BE2C (cell line): Measurements from ENCODE around the gene EIF4EBP2.

ENCODE experiments used
- DNase-seq: peaks from one replicate; pipeline ENCODE4 v3.0.0-alpha.2; 2020
- H3K27me3 ChIP-seq: fragments of 250-450 bp; sonication (Bioruptor Pico); 2 replicates; pipeline ENCODE4 v1.5.1; 2020; ENCODE audit warnings: mild to moderate bottlenecking
- H3K36me3 ChIP-seq: fragments of 250-450 bp; sonication (Bioruptor Pico); 2 replicates; pipeline ENCODE4 v1.5.1; 2020; ENCODE audit warnings: mild to moderate bottlenecking
- H3K4me1 ChIP-seq: fragments of 250-450 bp; sonication (Bioruptor Pico); 2 replicates; pipeline ENCODE4 v1.5.1; 2020
- H3K4me3 ChIP-seq: 2 replicates; pipeline ENCODE4 v1.5.1; 2011; ENCODE audit warnings: low read depth, low read length
- H3K9me3 ChIP-seq: fragments of 250-450 bp; sonication (Bioruptor Pico); 2 replicates; pipeline ENCODE4 v1.5.1; 2020
- CTCF ChIP-seq: IDR thresholded peaks from 2 replicates; pipeline ENCODE4 v1.5.1; 2012; ENCODE audit warnings: mild to moderate bottlenecking, low read depth, low read length

Gene EIF4EBP2

DNA sequence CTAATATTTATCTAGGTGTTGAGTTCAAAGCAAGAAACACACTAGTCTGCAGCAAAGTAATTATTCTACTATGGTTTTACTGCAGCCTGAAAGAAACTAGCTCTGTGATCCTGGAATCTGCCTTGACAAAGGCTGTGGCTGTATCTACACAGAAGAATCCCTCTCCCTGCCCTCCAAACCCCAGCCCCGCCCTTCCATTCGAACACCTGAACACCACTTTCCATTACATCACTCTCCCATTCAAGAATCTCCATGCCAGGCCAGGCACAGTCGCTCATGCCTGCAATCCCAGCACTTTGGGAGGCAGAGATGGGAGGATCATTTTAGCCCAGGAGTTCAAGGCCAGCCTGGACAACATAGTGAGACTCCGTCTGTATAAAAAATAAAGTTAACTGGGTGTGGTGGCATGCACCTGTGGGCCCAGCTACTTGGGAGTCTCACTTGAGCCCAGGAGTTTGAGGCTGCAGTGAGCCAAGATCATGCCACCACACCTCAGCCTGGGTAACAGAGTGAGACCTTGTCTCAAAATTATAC is 44.9 kb upstream of the EIF4EBP2 start:
- H3K9me3 ChIP-seq, result no peaks in the 10 kb centered on the region
- H3K4me1 ChIP-seq, result peaks cover 24% of the 10 kb centered on the region
- TF ChIP-seq CTCF, result no peak
- H3K36me3 ChIP-seq, result no peaks in the 10 kb centered on the region
- no peak for DNase-seq
- no peak overlapping the region for H3K4me3 ChIP-seq
- H3K27me3 ChIP-seq, result no peaks in the 10 kb centered on the region

DNA sequence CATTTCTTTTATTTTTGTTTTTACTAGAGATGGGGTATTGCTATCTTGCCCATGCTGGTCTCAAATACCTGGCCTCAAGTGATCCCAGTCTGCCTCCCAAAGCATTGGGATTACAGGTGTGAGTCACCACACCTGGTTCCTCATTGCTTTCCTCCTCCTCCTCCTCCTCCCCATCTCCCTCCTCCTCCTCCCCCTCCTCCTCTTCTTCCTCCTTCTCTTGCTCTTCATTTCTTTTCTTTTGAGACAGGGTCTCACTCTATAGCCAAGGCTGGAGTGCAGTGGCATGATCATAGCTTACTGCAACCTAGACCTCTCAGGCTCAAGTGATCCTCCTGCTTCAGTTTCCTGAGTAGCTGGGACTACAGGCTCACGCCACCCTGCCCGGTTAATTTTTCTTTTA is 43.7 kb upstream of the EIF4EBP2 start:
- no peak for TF ChIP-seq CTCF
- Histone ChIP-seq H3K4me1 (peaks cover 15% of the 10 kb centered on the region), H3K36me3 (no peaks in the 10 kb centered on the region), H3K27me3 (no peaks in the 10 kb centered on the region), H3K4me3 (no peak overlapping the region), H3K9me3 (no peaks in the 10 kb centered on the region)
- DNase-seq, result no peak

GRCh38 chr10:70362328-70362727 is 41.6 kb upstream of the EIF4EBP2 start:
- no peak for DNase-seq
- no peak for TF ChIP-seq CTCF
- no peak overlapping the region for H3K4me3 ChIP-seq
- H3K27me3 ChIP-seq, result no peaks in the 10 kb centered on the region
- peaks cover 13% of the 10 kb centered on the region for H3K4me1 ChIP-seq
- H3K36me3 ChIP-seq, result no peaks in the 10 kb centered on the region
- H3K9me3 ChIP-seq, result no peaks in the 10 kb centered on the region

GRCh38 chr10:70363292-70363691 is 40.7 kb upstream of the EIF4EBP2 start:
- no peaks in the 10 kb centered on the region for H3K36me3 ChIP-seq
- no peak for DNase-seq
- peaks cover 10% of the 10 kb centered on the region for H3K4me1 ChIP-seq
- no peaks in the 10 kb centered on the region for H3K9me3 ChIP-seq
- no peaks in the 10 kb centered on the region for H3K27me3 ChIP-seq
- no peak for TF ChIP-seq CTCF
- no peak overlapping the region for H3K4me3 ChIP-seq

GRCh38 chr10:70363971-70364771 is 39.8 kb upstream of the EIF4EBP2 start:
- peak; percentile 90 for TF ChIP-seq CTCF
- Histone ChIP-seq H3K4me3 (no peak overlapping the region), H3K4me1 (peaks cover 10% of the 10 kb centered on the region), H3K9me3 (no peaks in the 10 kb centered on the region), H3K36me3 (no peaks in the 10 kb centered on the region), H3K27me3 (no peaks in the 10 kb centered on the region)
- peak; percentile 90 for DNase-seq

DNA sequence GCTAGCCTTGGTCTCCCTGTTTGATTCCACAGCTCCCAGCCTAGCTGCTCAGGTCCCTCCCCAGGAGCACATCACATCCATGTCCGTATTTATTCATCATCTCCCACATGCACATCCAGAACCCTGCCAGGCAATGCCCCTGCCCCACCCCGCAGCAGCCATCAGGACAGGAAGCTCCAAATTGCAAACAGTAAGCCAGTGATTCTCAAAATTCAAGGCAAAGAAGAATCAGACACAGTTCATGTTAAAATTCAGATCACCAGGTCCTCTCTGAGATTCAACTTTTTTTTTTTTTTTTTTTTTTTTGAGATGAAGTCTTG is 39.2 kb upstream of the EIF4EBP2 start:
- TF ChIP-seq CTCF, result no peak; the same call in 1 of the 2 replicates
- Histone ChIP-seq H3K4me1 (peaks cover 10% of the 10 kb centered on the region), H3K4me3 (no peak overlapping the region), H3K9me3 (no peaks in the 10 kb centered on the region), H3K27me3 (no peaks in the 10 kb centered on the region), H3K36me3 (no peaks in the 10 kb centered on the region)
- no peak for DNase-seq
